GM18498 (cell line): ENCODE results near the gene PUM1.
"Not testable (repeated sequence)": the region's sequence is repeated elsewhere in the genome, so short reads cannot be mapped to it uniquely, and the experiment has no call there.

Experiments
- ATAC-seq: cut with Tn5 transposase; IDR thresholded peaks from one replicate; pipeline ENCODE4 v1.9.1; 2021; ENCODE audit warnings: mild to moderate bottlenecking, moderate library complexity; ENCODE audit not compliant: unreplicated experiment

PUM1 gene

DNA sequence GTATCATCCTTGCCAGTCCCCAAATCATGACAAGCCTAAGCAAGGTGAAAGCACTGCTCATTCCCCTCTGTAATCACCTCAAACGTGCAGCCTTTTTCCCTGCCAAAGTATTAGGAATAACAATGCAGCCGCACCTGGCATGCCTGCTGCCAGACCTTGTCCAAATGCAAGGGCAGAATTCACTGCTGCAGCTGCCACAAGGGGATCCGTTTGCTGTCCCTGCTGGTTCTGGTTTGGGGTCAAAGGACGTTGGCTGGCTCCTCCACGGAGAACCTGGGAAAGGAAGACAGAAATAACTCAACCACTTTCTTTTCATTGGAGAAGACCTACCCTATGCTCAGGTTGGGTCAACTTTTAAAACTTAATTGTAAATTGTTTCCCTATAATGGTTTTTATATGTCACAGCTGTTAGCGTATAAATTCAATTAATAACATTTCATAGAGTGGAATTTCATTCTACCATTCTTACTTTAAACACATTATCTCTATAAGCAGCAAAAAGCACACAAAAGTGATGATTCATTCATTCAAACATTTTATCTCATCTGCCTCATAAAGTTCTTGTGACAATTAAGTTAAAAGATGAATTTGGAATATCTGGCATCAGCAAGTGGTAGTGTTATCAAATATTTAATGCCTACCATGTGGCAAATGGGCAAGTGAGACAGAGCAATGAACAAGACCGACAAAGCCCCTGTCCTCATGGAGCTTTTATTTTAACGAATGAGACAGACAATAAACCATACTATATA is 97.1 kb downstream of the PUM1 start:
- ATAC-seq: no peak

- ATAC-seq: no peak
These were observed 98.7 kb downstream of the PUM1 start for GRCh38 chr1:30966690-30967369.

DNA sequence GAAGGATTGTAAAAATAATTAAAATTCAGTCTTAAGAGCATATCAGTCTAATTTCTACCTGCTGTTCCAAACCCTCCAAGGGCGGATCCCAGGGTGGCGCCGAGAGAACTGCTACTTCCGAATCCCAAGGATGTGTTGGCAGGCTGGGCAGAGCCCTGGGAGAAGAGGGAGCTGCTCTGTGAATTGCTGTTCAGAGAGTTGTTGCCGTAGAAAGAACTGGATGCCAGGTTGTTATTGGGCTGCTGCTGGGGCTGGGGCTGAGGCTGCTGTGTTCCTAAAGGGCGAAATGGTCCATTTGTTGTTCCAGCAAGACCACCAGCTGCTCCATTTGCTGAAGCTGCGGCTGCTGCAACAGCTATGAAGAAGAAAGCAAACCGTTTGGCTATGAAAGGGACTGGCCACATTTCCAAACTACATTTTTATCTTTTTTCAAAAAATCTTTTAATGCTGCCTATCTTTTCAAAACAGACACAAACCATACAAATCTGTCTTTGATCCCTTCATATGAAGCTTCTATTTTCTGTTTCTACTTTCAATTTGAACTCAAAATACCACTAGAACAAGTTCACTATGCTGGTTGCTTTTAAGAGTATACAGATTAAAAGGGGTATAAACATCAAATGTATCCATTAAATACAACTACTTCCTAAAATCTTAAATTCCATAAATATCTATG is 99.5 kb downstream of the PUM1 start:
- ATAC-seq: no peak

DNA sequence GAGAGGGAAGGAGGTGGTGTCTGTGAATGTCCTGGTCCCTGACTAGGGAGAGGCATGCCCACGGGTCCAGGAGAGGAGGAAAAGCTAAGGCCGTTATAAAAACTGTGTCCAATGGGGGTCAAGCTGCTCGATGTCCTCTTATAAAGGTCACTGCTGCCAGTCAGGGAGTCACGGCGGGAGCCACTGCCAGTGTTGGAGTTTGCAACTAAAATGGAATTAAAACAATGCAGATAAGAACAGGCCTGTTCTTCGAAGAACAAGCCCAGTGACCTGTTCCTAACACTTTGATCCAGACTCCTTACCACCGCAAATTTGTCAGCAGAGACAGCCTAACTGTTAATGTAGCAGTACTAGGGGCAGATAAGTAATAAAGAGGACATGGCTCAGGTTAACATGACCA is 100.8 kb downstream of the PUM1 start:
- ATAC-seq: no peak

DNA sequence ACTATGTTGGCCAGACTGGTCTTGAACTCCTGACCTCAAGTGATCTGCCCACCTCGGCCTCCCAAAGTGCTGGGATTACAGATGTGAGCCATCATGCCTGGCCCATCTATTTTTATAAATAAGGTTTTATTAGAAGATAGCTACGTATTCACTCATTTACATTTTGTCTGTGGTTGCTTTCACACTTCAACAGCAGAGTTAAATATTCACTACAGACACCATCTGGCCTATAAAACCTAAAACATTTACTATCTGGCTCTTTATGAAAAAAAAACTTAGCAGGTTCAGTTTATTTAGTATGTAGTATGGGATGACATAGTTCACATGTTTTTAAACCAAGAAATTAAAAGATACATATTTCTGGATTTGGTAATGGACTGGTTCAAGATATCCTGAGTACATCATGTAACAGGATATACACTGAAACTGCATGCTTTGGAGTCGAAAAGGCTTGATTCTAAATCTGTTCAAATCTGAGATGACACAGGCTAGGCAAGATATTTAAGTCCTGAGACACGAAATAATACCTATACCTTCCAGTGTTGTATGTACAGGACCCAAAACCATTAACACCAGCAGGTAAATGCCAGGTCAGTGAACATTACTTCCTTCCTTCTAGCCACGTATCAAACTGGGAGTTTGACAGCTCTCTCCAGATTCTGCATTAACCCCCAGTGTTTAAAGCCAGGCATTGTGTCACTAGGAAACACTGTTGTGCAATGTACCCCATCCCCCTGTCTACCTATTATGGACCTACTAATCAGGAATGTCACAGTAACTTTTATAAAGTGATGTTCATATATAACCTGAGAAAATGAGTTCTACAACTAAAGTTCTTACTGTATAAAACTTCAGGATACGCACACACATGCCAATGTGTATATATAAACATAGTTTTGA is 102.7 kb downstream of the PUM1 start:
- ATAC-seq: no peak

GRCh38 chr1:30957560-30958222 is 107.8 kb downstream of the PUM1 start:
- ATAC-seq: no peak

DNA sequence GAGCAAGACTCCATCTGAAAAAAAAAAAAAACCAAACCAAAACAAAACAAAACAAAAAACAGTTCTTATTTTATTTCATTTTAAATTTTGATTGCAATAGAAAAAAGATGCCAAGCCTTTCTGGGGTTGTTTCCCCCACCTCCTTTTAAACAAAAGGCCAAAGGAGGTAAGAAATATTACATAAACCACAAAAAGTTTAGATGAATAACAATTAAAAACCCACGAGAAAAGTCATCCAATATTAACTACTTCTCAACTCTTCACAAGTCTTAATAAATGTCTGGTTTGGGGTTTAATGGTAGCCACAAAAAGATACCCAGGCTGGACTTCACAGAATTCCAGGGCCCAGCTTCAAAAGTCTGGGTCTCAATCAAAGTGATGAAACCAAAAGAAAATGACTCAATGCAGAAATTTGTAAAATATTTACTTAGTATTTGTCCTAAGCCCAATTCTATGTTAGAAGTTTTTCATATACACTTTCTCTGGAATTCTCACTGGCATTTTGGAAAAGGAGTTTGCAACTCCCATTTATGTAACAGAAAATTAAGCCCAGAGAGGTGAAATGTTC is 110.0 kb downstream of the PUM1 start:
- ATAC-seq: no peak

DNA sequence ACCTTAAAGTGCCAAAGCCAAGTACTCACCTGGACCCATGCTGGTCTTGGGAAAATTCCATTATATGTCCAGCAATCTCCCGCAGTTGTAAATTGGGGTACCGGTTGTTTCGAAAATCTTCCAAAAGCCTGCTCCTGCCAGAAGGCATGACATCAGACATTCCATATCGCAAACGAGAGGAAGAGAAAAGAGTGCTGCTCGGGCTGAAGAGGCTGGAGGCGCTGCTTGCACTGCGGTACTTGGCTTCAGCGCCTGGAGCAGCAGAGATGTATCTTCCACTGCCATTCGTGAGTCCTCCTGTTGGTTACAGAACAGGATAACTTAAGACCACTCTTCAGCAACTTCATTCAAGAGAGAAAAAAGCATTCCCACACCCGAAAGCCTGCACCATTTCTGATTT is 111.8 kb downstream of the PUM1 start:
- no peak for ATAC-seq

GRCh38 chr1:30952098-30952497 is 113.4 kb downstream of the PUM1 start:
- no peak for ATAC-seq

GRCh38 chr1:30950700-30951099 is 114.8 kb downstream of the PUM1 start:
- ATAC-seq: no peak

DNA sequence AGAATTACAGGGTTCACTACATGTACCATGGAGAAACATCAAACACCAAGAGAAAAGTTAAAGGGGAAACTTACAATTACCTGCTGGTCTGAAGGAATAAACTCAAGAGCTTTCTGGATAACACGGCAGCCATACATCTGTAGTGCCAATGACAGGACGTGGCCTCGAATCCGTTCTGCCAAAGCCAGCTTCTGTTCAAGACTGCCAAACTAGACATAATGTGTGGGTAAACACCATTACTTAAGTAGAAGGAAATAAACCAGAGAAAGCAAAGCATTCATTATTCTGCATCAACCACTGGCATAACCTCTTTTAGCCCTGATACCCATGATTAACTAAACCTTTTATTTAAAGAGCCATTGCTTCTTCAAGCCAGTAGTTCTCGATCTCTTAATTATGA is 115.5 kb downstream of the PUM1 start:
- no peak for ATAC-seq

GRCh38 chr1:30949487-30949838 is 116.1 kb downstream of the PUM1 start:
- not testable (repeated sequence) for ATAC-seq

GRCh38 chr1:30948813-30949486 is 116.6 kb downstream of the PUM1 start:
- ATAC-seq: not testable (repeated sequence)

GRCh38 chr1:30948278-30948677 is 117.2 kb downstream of the PUM1 start:
- ATAC-seq: no peak

- no peak for ATAC-seq
These were observed 118.3 kb downstream of the PUM1 start for GRCh38 chr1:30947212-30947611.

DNA sequence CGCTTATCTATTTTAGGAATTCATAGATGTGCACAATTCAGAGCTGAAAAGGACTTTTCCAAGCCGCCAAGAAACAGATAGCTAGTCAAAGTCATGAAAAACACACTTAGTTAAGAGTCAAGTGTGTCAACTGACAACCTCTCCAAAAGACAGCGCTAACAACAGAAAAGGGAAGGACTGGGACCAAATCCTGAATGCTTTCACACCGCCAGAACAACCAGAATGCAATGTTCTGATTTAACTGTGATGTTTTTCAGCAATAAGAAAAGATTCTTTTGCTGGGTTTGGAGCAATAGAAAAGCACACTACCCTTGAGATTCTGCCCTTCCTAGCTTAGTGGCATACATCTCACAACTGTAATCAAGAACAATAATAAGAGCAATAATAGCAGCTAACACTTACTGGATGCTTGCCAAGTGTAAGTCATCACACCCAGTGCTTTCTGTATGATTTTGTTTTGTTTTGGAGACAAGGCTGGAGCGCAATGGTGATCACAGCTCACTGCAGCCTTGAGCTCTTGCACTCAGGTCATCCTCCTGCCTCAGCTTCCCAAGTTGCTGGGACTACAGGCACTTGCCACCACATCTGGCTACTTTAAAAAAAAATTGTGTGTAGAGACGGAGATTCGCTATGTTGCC is 123.1 kb downstream of the PUM1 start:
- ATAC-seq: no peak

DNA sequence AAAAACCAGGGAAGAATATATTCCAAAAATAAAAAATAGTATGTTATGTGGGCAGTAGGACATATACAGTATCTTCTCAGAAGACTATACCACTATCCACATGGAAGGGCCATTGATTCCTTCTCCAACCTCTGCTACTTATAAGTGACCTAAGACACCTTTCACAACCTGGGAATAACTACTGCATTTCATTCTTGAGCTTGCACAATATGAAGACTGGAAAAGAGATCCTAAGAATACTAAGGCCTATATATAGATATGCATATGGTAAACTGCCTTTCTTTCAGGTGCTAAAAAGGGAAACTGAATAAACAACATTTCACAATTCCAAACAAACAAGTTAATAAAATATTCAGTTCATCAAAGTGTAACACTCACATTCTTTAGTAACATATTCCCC is 125.0 kb downstream of the PUM1 start:
- ATAC-seq: no peak

DNA sequence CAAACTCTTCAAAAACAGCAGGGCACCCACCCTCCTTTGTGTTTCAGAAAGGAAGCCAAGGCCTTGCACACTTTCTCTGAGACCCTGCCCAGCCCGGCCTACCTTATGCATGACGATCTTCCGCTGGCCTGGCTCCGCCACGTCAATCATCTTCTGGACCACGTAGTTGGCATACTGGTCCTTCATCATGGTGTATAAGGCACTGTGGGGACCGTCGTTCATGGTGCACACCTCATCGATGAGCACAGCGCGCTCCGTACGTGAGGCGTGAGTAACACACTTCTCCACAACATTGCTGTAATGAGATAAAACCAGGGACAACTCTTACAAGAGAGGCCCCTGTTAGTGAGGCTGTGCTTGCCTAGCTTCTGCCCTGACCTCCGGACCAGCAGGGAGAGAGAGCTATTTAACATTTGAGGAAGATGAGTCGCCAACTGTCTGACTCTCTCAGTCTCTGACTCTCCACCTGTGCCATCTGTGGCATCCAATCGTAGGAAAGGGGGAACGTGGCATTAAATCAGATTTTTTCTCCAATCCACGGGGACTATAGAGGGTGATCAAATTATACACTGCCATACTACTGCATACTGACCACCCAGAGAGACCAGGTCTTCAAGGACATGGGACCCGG is 128.9 kb downstream of the PUM1 start:
- ATAC-seq: no peak

DNA sequence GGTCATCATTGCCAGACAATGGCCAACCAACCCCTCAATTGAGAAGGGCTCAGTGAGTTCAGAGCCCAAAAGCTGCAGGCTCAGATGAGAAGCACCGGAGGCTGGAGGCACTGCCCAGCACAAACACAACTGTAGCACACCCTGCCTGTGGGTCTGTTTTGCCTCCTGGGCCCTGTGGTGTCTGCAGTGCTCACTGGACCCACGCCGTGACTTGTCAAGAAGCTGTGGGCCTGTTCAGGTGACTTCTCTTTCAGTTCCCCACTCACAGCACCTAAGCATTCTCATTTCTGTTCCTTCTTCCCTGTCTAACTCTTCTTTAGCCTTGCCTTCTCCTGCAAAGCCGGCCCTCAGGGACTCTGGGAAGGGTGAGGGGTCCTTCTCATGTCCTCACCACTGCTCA is 129.8 kb downstream of the PUM1 start:
- ATAC-seq: not testable (repeated sequence)
